A549 (cell line): ENCODE results near the gene C11orf68. TPM values are rescaled to one million over a fixed set of nuclear protein-coding genes. Genes with fewer than 3 reads are reported as not detected.

Experiments
- ATAC-seq, 2 experiments: fragments of 200-7000 bp in 1 of 2; fragments of >200 bp in 1 of 2; cut with Nextera tagmentation in 1 of 2; cut with Tn5 transposase in 1 of 2; 3 replicates each; pipeline versions ENCODE4 v1.8.0 to v1.9.1; 2018 to 2020; ENCODE audit warnings: mild to moderate bottlenecking in 1 of 2, moderate library complexity in 1 of 2
- CTCF ChIA-PET: fragments of 300-600 bp; sonication (Branson Sonifier 250); formaldehyde crosslinking; extraction: SDS; loops from one replicate; lab custom pipeline; 2021; ENCODE audit warnings: antibody characterized with exemption, inconsistent platforms; lab: Yijun Ruan, JAX
- POLR2A ChIA-PET: fragments of 350-600 bp; formaldehyde crosslinking; extraction: SDS; loops from one replicate; lab custom pipeline; 2021; ENCODE audit warnings: antibody characterized with exemption, inconsistent platforms; lab: Yijun Ruan, JAX
- DNase-seq, 2 experiments: peaks; one replicate each; pipeline versions ENCODE4 v3.0.0 to v3.0.0-alpha.2; 2011 to 2016; ENCODE audit warnings: low read depth in 1 of 2, low spot score in 1 of 2
- FAIRE-seq: peaks from 2 replicates; lab custom pipeline; 2011; peaks lifted over from hg19 to GRCh38; lab: Jason Lieb, UNC
- H3K27ac ChIP-seq, 2 experiments: fragments of >200 bp; sonication (Bioruptor Twin); formaldehyde crosslinking; 3 replicates each; pipeline ENCODE4 v1.5.1; 2016 to 2017
- H3K4me1 ChIP-seq: fragments of >200 bp; sonication (Bioruptor Twin); formaldehyde crosslinking; 3 replicates; pipeline ENCODE4 v1.6.1; 2016
- H3K4me2 ChIP-seq: fragments of >200 bp; sonication (Bioruptor Twin); formaldehyde crosslinking; 3 replicates; pipeline ENCODE4 v1.6.1; 2016
- H3K4me3 ChIP-seq: fragments of >200 bp; sonication (Bioruptor Twin); formaldehyde crosslinking; 3 replicates; pipeline ENCODE4 v1.5.1; 2016
- H3K9me3 ChIP-seq: fragments of >200 bp; sonication (Bioruptor Twin); formaldehyde crosslinking; 3 replicates; pipeline ENCODE4 v1.6.1; 2016
- ATOH8 ChIP-seq: fragments of 250-450 bp; sonication (Bioruptor Pico); IDR thresholded peaks from 2 replicates; pipeline ENCODE4 v1.5.0; 2020; ENCODE audit warnings: low read depth, mild to moderate bottlenecking, moderate library complexity
- BHLHE40 ChIP-seq: IDR thresholded peaks from 2 replicates; pipeline ENCODE4 v1.6.1; 2012; ENCODE audit warnings: low read depth, low read length, inconsistent platforms
- CBX2 ChIP-seq: fragments of 200-600 bp; sonication (generic); IDR thresholded peaks from 2 replicates; pipeline ENCODE4 v1.6.1; 2016; ENCODE audit warnings: low read depth, mild to moderate bottlenecking, borderline replicate concordance
- CBX8 ChIP-seq: fragments of 200-600 bp; sonication (generic); IDR thresholded peaks from 2 replicates; pipeline ENCODE4 v1.6.1; 2016
- CEBPB ChIP-seq, 2 experiments: fragments of >200 bp in 1 of 2; sonication (Bioruptor Twin) in 1 of 2; formaldehyde crosslinking in 1 of 2; IDR thresholded peaks; 2 replicates each; pipeline ENCODE4 v1.6.1; 2012 to 2016
- CHD4 ChIP-seq: fragments of 200-600 bp; sonication (generic); IDR thresholded peaks from 2 replicates; pipeline ENCODE4 v1.6.1; 2016; ENCODE audit warnings: antibody characterized with exemption, mild to moderate bottlenecking, borderline replicate concordance
- EP300 ChIP-seq, 2 experiments: fragments of >200 bp; sonication (Bioruptor Twin); formaldehyde crosslinking; IDR thresholded peaks; 2 replicates in 1 of 2; 3 replicates in 1 of 2; pipeline ENCODE4 v1.6.1; 2016 to 2017
- ESRRA ChIP-seq: fragments of 150-350 bp; IDR thresholded peaks from 2 replicates; pipeline ENCODE4 v1.6.1; 2014; ENCODE audit warnings: mild to moderate bottlenecking, low read length, borderline replicate concordance
- FOSL2 ChIP-seq, 2 experiments: fragments of 450-650 bp in 1 of 2; fragments of >200 bp in 1 of 2; sonication (Bioruptor Twin) in 1 of 2; formaldehyde crosslinking; IDR thresholded peaks; 2 replicates each; pipeline versions ENCODE4 v1.5.0 to v1.6.1; 2016 to 2020; ENCODE audit warnings: mild to moderate bottlenecking in 1 of 2, moderate library complexity in 1 of 2
- GATA3 ChIP-seq: IDR thresholded peaks from 2 replicates; pipeline ENCODE4 v1.6.1; 2012; ENCODE audit warnings: borderline replicate concordance
- HOXB13 ChIP-seq: fragments of 250-450 bp; sonication (Bioruptor Pico); IDR thresholded peaks from 2 replicates; pipeline ENCODE4 v1.5.0; 2020; ENCODE audit warnings: low read depth, mild to moderate bottlenecking, moderate library complexity
- KDM1A ChIP-seq: fragments of 200-600 bp; sonication (generic); IDR thresholded peaks from 2 replicates; pipeline ENCODE4 v1.6.1; 2016; ENCODE audit warnings: low read depth, mild to moderate bottlenecking
- KDM5A ChIP-seq: fragments of 200-600 bp; sonication (generic); IDR thresholded peaks from 2 replicates; pipeline ENCODE4 v1.6.1; 2016; ENCODE audit warnings: antibody characterized with exemption, mild to moderate bottlenecking
- MAFK ChIP-seq: fragments of 450-650 bp; IDR thresholded peaks from 2 replicates; pipeline ENCODE4 v1.6.1; 2014; ENCODE audit not compliant: partially characterized antibody
- MAZ ChIP-seq: fragments of 150-350 bp; IDR thresholded peaks from 2 replicates; pipeline ENCODE4 v1.6.1; 2014; ENCODE audit warnings: antibody characterized with exemption, low read depth, low read length, borderline replicate concordance
- PBX3 ChIP-seq: IDR thresholded peaks from 2 replicates; pipeline ENCODE4 v1.6.1; 2012
- PHF8 ChIP-seq: fragments of 200-600 bp; sonication (generic); IDR thresholded peaks from 2 replicates; pipeline ENCODE4 v1.6.1; 2016; ENCODE audit warnings: low read depth, mild to moderate bottlenecking, antibody characterized with exemption, moderate library complexity, borderline replicate concordance
- POLR2A ChIP-seq: IDR thresholded peaks from 2 replicates; pipeline ENCODE4 v1.6.1; 2012; ENCODE audit warnings: mild to moderate bottlenecking, low read length
- RARB ChIP-seq: fragments of 250-450 bp; sonication (Bioruptor Pico); IDR thresholded peaks from 2 replicates; pipeline ENCODE4 v1.8.0; 2021; ENCODE audit warnings: mild to moderate bottlenecking, moderate library complexity
- RCOR1 ChIP-seq: fragments of 150-350 bp; IDR thresholded peaks from 2 replicates; pipeline ENCODE4 v1.6.1; 2014; ENCODE audit warnings: antibody characterized with exemption, low read length, low read depth
- REST ChIP-seq: fragments of 200-600 bp; sonication (generic); IDR thresholded peaks from 2 replicates; pipeline ENCODE4 v1.6.1; 2016; ENCODE audit warnings: antibody characterized with exemption, mild to moderate bottlenecking, moderate library complexity
- RNF2 ChIP-seq: fragments of 200-600 bp; sonication (generic); IDR thresholded peaks from 2 replicates; pipeline ENCODE4 v1.6.1; 2016; ENCODE audit warnings: low read depth, mild to moderate bottlenecking, antibody characterized with exemption, moderate library complexity, borderline replicate concordance
- SMC3 ChIP-seq: fragments of >200 bp; sonication (Bioruptor Twin); formaldehyde crosslinking; IDR thresholded peaks from 3 replicates; pipeline ENCODE4 v1.6.1; 2018; ENCODE audit warnings: inconsistent platforms
- TP53 ChIP-seq: fragments of 250-450 bp; sonication (Bioruptor Pico); IDR thresholded peaks from 2 replicates; pipeline ENCODE4 v1.5.0; 2021; ENCODE audit warnings: mild to moderate bottlenecking, moderate library complexity
- ZC3H11A ChIP-seq: fragments of 450-650 bp; IDR thresholded peaks from 2 replicates; pipeline ENCODE4 v1.6.1; 2014; ENCODE audit warnings: antibody characterized with exemption, mild to moderate bottlenecking
- WGBS: methylation state at CpG from one replicate; pipeline ENCODE4 v1.1.6; 2017; ENCODE audit errors: missing lambda C conversion rate; 5-methylcytosine and 5-hydroxymethylcytosine counted together
- polyA plus RNA-seq, 4 experiments: library from polyadenylated mRNA; depleted of rRNA in 3 of 4; stranded (reverse); fragments of >200 nt; fragmentation: RNase III in 1 of 4; extraction: RNeasy Plus Mini Kit Qiagen cat#74134 plus additional on column Dnase treatment in 1 of 4; gene quantifications; 2 replicates in 3 of 4; 3 replicates in 1 of 4; pipeline ENCODE4 v1.2.3, GENCODE V29; 2011 to 2017

The C11orf68 gene
- polyA plus RNA-seq, 2 of the 4 experiments (the other 2 are of a cell fraction) = 10.6 to 17.0 TPM

- no peaks in the 10 kb centered on the region for H3K9me3 ChIP-seq
Observed at GRCh38 chr11:65942531-65942930, 23.7 kb upstream of the C11orf68 start.

GRCh38 chr11:65941720-65942310, 23.0 kb upstream of the C11orf68 start:
- Histone ChIP-seq H3K4me2 (no peak overlapping the region), H3K4me1 (no peaks in the 10 kb centered on the region), H3K27ac (no peak overlapping the region), H3K9me3 (no peaks in the 10 kb centered on the region), H3K4me3 (no peak overlapping the region)
- ATAC-seq (no peak; a peak in 1 of 6 replicates), FAIRE-seq (no peak), DNase-seq (no peak)
- CTCF ChIA-PET = interaction anchor here (1.7 to 2.2 kb wide), 2 partner anchors 9 to 53 kb away, joined by 4 to 9 read pairs; partner anchors contain the start of gene FIBP
- WGBS = 71% methylated on average over 9 of the region's 9 CpGs
- no peak for TF ChIP-seq PHF8
- no peak for TF ChIP-seq FOSL2 (IDR thresholded peaks at IDR 0.05)
- TF ChIP-seq FOSL2 (CRISPR knock-in tag; IDR thresholded peaks at IDR 0.05) = no peak
- TF ChIP-seq RARB (CRISPR knock-in tag) = no peak
- TF ChIP-seq CBX8 = no peak
- POLR2A ChIA-PET = no interaction called here

More at GRCh38 chr11:65942531-65942930, 23.7 kb upstream of the C11orf68 start:
- ATAC-seq = no peak
- FAIRE-seq = no peak
- Histone ChIP-seq H3K4me3 (no peak overlapping the region), H3K27ac (no peak overlapping the region), H3K4me1 (no peaks in the 10 kb centered on the region), H3K4me2 (no peak overlapping the region)
- 77% methylated on average over 7 of the region's 7 CpGs for WGBS
- TF ChIP-seq POLR2A (no peak), KDM1A (no peak), ZC3H11A (no peak), CEBPB (IDR thresholded peaks at IDR 0.05) (no peak), BHLHE40 (no peak), GATA3 (no peak), KDM5A (no peak), TP53 (CRISPR knock-in tag) (no peak), EP300 (IDR thresholded peaks at IDR 0.05) (no peak), ATOH8 (CRISPR knock-in tag) (no peak), RNF2 (no peak)
- DNase-seq = no peak
- POLR2A ChIA-PET = no interaction called here
- CTCF ChIA-PET = interaction anchor here (0.8 to 2.2 kb wide), 4 partner anchors 10 to 80 kb away, joined by 4 to 9 read pairs (median 4); partner anchors contain the start of gene FIBP

GRCh38 chr11:65937766-65938165, 18.9 kb upstream of the C11orf68 start:
- Histone ChIP-seq H3K4me2 (no peak overlapping the region), H3K4me1 (peaks cover 3% of the 10 kb centered on the region; the same call in 1 of the 3 replicates), H3K9me3 (no peaks in the 10 kb centered on the region), H3K4me3 (no peak overlapping the region), H3K27ac (no peak overlapping the region)
- WGBS = 51% methylated on average over 4 of the region's 4 CpGs
- ChIA-PET CTCF (interaction anchor here (1.2 to 3.6 kb wide), 5 partner anchors 9 to 53 kb away, joined by 3 to 20 read pairs (median 8); partner anchors contain the start of gene FIBP), POLR2A (no interaction called here)
- DNase-seq (no peak), ATAC-seq (no peak), FAIRE-seq (no peak)
- TF ChIP-seq PBX3 (no peak), REST (no peak), MAZ (no peak), SMC3 (no peak), CBX2 (no peak), ATOH8 (CRISPR knock-in tag) (no peak), MAFK (no peak), ZC3H11A (no peak), CBX8 (no peak), RARB (CRISPR knock-in tag) (no peak), CHD4 (no peak), HOXB13 (CRISPR knock-in tag) (no peak), RCOR1 (no peak), ESRRA (no peak)
